ENCODE results near the gene TRIM47. TPM values are rescaled to one million over a fixed set of nuclear protein-coding genes. Genes with fewer than 3 reads are reported as not detected.

Gene TRIM47
- total RNA-seq, 1 experiment from 2014 or later = 0.95 TPM

DNA sequence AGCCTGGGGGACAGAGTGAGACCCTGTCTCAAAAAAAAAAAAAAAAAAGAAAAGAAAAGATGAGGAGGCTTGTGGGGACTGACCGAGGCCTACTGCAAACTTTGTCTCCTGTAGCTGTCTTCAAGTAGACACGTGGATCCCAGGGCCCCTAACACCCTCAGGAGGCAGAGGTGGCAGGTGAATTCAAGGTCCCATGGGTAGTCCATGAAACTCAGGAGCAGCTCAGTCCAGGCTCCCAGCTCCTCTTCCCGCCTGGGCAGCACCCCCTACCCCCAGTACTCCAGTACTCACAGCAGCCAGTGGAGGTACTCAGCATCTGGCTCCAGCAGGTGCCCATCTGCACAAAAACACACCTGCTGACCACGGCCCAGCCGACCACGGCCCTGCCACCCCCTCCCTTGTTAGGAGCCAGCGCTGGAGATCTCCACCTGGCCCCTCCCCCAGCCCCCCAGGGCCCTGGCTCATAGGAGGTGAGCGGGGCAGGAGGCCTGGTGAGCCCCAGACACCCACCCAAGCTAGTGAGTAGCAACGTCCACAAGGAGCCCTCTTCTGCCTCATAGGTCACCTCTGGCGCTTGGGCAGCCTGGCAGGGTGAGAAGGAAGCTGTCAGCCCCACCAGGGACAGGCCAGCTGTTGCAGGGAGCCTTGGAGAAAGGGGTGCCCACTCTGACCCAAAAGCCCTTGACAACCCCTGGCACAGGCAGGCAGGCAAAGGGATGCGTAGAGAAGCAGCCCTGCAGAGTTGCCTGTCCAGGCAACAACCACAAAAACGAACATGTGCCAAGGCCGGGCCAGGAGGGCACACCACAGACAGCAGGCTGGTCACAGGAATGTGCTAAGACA lies 22.5 kb upstream of the TRIM47 start:
- H3K27ac ChIP-seq (ENCODE audit: low read depth, low read length, poor library complexity, severe bottlenecking) = no peak overlapping the region
- no peak overlapping the region for H3K4me3 ChIP-seq (ENCODE audit: low read depth, low read length, poor library complexity, severe bottlenecking)
- CTCF ChIA-PET = no interaction called here
- H3K4me1 ChIP-seq (ENCODE audit: insufficient read depth, low read length, poor library complexity, severe bottlenecking) = peaks cover 16% of the 10 kb centered on the region
- BruUV-seq (replicated peaks) = no TSS peak
- H3K27me3 ChIP-seq (replicated peaks; ENCODE audit: insufficient read depth, low read depth, low read length, poor library complexity) = no peaks in the 10 kb centered on the region
- H3K9me3 ChIP-seq (ENCODE audit: low read depth, low read length, poor library complexity, severe bottlenecking) = no peaks in the 10 kb centered on the region
- H3K36me3 ChIP-seq (ENCODE audit: insufficient read depth, low read length, poor library complexity, severe bottlenecking) = peaks cover 36% of the 10 kb centered on the region
- intact Hi-C loops (cut with micrococcal nuclease; ENCODE audit: unreplicated experiment) = no loop called here
- POLR2A ChIA-PET (ENCODE audit: low non-redundant PET) = no interaction called here
- no peak for DNase-seq (ENCODE audit: low spot score)
- TF ChIP-seq EZH2 (IDR thresholded peaks at IDR 0.05; ENCODE audit: borderline replicate concordance, low read depth, low read length, poor library complexity, severe bottlenecking) = no peak
- TF ChIP-seq, protein P1, sequence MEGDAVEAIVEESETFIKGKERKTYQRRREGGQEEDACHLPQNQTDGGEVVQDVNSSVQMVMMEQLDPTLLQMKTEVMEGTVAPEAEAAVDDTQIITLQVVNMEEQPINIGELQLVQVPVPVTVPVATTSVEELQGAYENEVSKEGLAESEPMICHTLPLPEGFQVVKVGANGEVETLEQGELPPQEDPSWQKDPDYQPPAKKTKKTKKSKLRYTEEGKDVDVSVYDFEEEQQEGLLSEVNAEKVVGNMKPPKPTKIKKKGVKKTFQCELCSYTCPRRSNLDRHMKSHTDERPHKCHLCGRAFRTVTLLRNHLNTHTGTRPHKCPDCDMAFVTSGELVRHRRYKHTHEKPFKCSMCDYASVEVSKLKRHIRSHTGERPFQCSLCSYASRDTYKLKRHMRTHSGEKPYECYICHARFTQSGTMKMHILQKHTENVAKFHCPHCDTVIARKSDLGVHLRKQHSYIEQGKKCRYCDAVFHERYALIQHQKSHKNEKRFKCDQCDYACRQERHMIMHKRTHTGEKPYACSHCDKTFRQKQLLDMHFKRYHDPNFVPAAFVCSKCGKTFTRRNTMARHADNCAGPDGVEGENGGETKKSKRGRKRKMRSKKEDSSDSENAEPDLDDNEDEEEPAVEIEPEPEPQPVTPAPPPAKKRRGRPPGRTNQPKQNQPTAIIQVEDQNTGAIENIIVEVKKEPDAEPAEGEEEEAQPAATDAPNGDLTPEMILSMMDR (conservative IDR thresholded peaks at IDR 0.05; ENCODE audit: low read depth, low read length) = no peak

- ChIA-PET CTCF (no interaction called here), POLR2A (ENCODE audit: low non-redundant PET) (no interaction called here)
- no peak for TF ChIP-seq EZH2 (IDR thresholded peaks at IDR 0.05; ENCODE audit: borderline replicate concordance, low read depth, low read length, poor library complexity, severe bottlenecking)
- TF ChIP-seq, protein P1 (conservative IDR thresholded peaks at IDR 0.05; ENCODE audit: low read depth, low read length) = no peak
- no TSS peak for BruUV-seq (replicated peaks)
- Histone ChIP-seq H3K36me3 (ENCODE audit: insufficient read depth, low read length, poor library complexity, severe bottlenecking) (peaks cover 36% of the 10 kb centered on the region), H3K4me3 (ENCODE audit: low read depth, low read length, poor library complexity, severe bottlenecking) (no peak overlapping the region), H3K9me3 (ENCODE audit: low read depth, low read length, poor library complexity, severe bottlenecking) (no peaks in the 10 kb centered on the region), H3K27me3 (replicated peaks; ENCODE audit: insufficient read depth, low read depth, low read length, poor library complexity) (no peaks in the 10 kb centered on the region), H3K4me1 (ENCODE audit: insufficient read depth, low read length, poor library complexity, severe bottlenecking) (peaks cover 24% of the 10 kb centered on the region), H3K27ac (ENCODE audit: low read depth, low read length, poor library complexity, severe bottlenecking) (no peak overlapping the region)
- intact Hi-C loops (cut with micrococcal nuclease; ENCODE audit: unreplicated experiment) = no loop called here
- no peak for DNase-seq (ENCODE audit: low spot score)
Measured at GRCh38 chr17:75899767-75900468, 21.5 kb upstream of the TRIM47 start.

DNA sequence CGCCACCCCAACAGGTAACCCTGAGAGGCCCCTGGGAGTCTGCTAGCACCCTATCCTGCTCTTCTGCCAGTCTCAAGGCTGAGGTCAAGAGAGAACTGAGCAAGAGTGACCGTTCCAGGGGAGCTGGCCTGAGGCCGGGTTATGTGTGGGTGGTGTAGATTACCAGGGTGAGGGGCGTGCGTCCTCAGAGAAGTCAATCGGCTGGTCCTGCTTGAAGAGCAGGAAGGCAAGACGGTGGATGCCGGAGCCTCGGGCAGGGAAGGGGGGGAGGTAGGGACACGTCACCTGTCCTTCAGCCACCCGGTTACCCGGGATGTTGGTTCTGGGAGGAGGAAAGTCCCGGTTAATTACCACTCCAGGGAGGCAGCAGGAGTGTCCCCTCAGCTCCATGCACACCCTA lies 21.0 kb upstream of the TRIM47 start:
- TF ChIP-seq EZH2 (IDR thresholded peaks at IDR 0.05; ENCODE audit: borderline replicate concordance, low read depth, low read length, poor library complexity, severe bottlenecking) = no peak
- TF ChIP-seq, protein P1 (conservative IDR thresholded peaks at IDR 0.05; ENCODE audit: low read depth, low read length) = no peak
- CTCF ChIA-PET = no interaction called here
- no TSS peak for BruUV-seq (replicated peaks)
- no peaks in the 10 kb centered on the region for H3K9me3 ChIP-seq (ENCODE audit: low read depth, low read length, poor library complexity, severe bottlenecking)
- DNase-seq (ENCODE audit: low spot score) = no peak
- no peaks in the 10 kb centered on the region for H3K27me3 ChIP-seq (replicated peaks; ENCODE audit: insufficient read depth, low read depth, low read length, poor library complexity)
- H3K4me1 ChIP-seq (ENCODE audit: insufficient read depth, low read length, poor library complexity, severe bottlenecking) = peaks cover 26% of the 10 kb centered on the region
- POLR2A ChIA-PET (ENCODE audit: low non-redundant PET) = no interaction called here
- intact Hi-C loops (cut with micrococcal nuclease; ENCODE audit: unreplicated experiment) = no loop called here
- peaks cover 36% of the 10 kb centered on the region for H3K36me3 ChIP-seq (ENCODE audit: insufficient read depth, low read length, poor library complexity, severe bottlenecking)
- H3K27ac ChIP-seq (ENCODE audit: low read depth, low read length, poor library complexity, severe bottlenecking) = no peak overlapping the region
- no peak overlapping the region for H3K4me3 ChIP-seq (ENCODE audit: low read depth, low read length, poor library complexity, severe bottlenecking)

All from A673 (cell line).